ENCODE results near the gene PCED1A. TPM values are rescaled to one million over a fixed set of nuclear protein-coding genes. Genes with fewer than 3 reads are reported as not detected.

The PCED1A gene
- total and polyA plus RNA-seq, 8 donors = 10.3 to 166 (median 44.5) TPM

DNA sequence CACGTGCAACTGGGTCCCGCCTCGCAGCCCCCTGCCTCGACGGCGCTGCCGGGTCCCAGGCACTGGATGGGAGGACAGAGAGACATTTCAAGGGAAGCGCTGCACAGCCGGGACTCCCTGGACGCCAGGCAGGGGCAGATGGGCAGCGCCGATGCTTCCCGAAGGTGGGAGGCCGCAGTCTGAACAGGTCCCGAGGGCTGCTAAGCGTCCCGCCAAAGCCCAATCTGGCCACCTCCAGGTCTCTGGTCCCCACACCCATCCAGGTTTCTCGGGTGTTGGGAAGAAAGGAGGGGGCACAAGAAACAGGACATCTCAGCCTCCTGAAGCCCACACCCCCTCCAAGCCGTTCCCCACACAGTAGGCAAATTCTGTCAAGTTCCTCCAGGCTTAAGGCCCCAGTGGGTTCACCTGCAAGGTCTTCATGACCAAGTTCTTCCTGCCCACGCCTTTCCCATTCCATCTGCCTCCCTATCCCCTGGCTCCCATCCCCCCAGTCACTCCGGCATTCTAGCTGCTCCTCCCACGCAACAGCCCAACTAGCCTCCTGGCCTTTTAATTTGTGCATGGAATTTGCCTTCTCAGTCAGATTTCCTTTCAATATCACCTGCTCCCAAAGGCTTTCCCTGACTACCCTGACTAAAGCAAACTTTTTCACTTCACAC lies 34.6 kb downstream of the PCED1A start:
- intact Hi-C loops (cut with DNase I; ENCODE audit: low total_unique reads) = no loop called here

DNA sequence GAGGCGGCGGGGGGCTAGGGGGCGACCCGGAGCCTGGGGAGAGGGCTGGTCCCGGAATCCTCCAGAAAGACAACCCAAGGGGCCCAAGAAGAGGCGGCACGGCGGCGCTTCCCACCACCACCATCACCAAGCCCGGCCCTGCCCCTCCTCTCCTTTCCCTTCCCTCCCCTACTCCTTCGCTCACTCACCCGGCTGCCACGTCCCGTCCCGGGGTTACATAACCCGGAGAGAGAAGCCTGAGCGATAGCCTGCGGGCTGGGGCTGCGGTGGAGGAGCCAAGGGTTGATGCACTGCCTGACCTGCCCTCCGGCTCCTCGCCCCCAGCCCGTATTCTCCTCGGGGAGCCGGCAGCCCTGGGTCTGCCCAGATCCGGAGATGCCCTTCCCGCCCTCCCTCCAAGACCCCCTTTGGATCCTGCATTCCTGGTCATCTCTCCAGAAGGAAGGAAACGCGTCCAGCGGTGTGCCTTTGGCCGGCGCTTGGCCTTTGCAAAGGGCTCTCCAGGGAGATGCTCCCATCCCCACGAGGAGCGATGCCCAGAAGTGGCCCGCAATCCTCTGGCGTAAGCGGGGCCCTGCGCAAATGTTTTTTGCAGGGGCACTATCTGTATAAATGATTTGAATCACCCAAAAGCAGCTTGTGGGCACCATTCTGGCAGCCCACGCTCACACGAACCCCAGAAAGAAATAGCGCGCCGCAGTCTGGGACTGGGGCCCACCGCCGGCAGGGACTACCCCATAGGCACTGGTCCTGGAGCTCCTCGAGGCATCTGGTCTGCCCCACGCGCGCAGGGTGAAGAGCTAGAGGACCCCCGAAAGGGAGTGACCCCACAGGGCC lies 35.4 kb downstream of the PCED1A start:
- TF ChIP-seq POLR2AphosphoS5 (IDR thresholded peaks at IDR 0.05) (no peak), EP300 (IDR thresholded peaks at IDR 0.05) (no peak), POLR2A (IDR thresholded peaks at IDR 0.05) (no peak)
- TF ChIP-seq, protein P1, sequence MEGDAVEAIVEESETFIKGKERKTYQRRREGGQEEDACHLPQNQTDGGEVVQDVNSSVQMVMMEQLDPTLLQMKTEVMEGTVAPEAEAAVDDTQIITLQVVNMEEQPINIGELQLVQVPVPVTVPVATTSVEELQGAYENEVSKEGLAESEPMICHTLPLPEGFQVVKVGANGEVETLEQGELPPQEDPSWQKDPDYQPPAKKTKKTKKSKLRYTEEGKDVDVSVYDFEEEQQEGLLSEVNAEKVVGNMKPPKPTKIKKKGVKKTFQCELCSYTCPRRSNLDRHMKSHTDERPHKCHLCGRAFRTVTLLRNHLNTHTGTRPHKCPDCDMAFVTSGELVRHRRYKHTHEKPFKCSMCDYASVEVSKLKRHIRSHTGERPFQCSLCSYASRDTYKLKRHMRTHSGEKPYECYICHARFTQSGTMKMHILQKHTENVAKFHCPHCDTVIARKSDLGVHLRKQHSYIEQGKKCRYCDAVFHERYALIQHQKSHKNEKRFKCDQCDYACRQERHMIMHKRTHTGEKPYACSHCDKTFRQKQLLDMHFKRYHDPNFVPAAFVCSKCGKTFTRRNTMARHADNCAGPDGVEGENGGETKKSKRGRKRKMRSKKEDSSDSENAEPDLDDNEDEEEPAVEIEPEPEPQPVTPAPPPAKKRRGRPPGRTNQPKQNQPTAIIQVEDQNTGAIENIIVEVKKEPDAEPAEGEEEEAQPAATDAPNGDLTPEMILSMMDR (IDR thresholded peaks at IDR 0.05) = no peak
- H3K4me3 ChIP-seq = no peak overlapping the region
- intact Hi-C loops (cut with DNase I; ENCODE audit: low total_unique reads) = no loop called here
- H3K36me3 ChIP-seq = no peaks in the 10 kb centered on the region
- DNase-seq = no peak
- peaks cover 4 to 28% (median 20%) of the 10 kb centered on the region in 4 donors for H3K4me1 ChIP-seq
- H3K27ac ChIP-seq = no peak overlapping the region
- 7 to 15% (median 12%) methylated on average over 30 to 49 of the region's 49 CpGs for WGBS, 5 donors
- peaks cover 16 to 94% (median 61%) of the 10 kb centered on the region in 3 donors for H3K27me3 ChIP-seq
- no peaks in the 10 kb centered on the region for H3K9me3 ChIP-seq

More for the DNA sequence above, 34.6 kb downstream of the PCED1A start:
- WGBS, 5 donors = 18 to 27% (median 23%) methylated on average over 11 to 22 of the region's 22 CpGs
- H3K36me3 ChIP-seq = no peaks in the 10 kb centered on the region
- DNase-seq = no peak
- peaks cover 16 to 94% (median 53%) of the 10 kb centered on the region in 3 donors for H3K27me3 ChIP-seq
- no peak overlapping the region for H3K27ac ChIP-seq
- H3K4me3 ChIP-seq = no peak overlapping the region
- H3K9me3 ChIP-seq = no peaks in the 10 kb centered on the region
- TF ChIP-seq, protein P1 (IDR thresholded peaks at IDR 0.05) = no peak
- TF ChIP-seq POLR2AphosphoS5 (IDR thresholded peaks at IDR 0.05) (no peak), EP300 (IDR thresholded peaks at IDR 0.05) (no peak), POLR2A (IDR thresholded peaks at IDR 0.05) (no peak)
- peaks cover 0 to 20% (median 13%) of the 10 kb centered on the region in 4 donors for H3K4me1 ChIP-seq

DNA sequence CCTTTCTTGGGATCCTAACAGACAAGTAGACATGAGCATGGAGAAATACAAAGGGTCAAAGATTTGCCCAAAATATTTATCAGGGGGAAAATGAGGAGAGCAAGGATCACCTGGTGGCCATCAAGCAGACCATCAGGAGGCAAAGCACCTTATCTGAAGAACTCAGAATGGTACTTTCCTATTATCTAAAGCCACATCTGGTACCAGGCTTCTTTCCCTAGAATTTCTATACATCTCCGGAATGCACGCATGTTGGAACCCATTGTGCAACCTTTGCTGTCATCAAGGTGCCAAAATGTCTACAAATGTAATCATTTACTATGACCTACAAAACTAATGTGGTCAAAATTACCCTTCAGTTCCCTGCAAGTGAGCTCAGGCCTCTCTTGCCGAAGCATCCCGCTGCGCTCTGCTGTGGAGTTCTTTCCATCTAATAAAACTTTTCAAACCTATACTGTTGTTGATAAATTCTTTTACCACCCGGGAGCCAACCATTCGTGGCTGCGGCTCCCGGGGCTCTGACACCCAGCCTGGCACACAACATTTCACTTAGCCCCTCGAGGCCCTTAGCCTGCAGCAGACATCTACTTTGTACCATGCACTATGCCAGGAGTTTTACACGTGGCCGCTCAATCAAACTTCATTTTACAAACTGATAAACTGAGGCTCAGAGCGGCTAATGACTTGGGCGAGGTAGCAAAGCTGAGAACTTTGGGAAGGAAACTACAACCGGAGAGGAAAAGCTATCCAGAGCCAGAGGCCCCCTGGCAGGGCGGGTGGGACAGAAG lies 36.2 kb downstream of the PCED1A start:
- H3K27ac ChIP-seq = no peak overlapping the region
- no peaks in the 10 kb centered on the region for H3K9me3 ChIP-seq
- H3K4me3 ChIP-seq = no peak overlapping the region
- intact Hi-C loops (cut with DNase I; ENCODE audit: low total_unique reads) = no loop called here
- DNase-seq = no peak
- TF ChIP-seq POLR2A (IDR thresholded peaks at IDR 0.05) = no peak
- TF ChIP-seq POLR2AphosphoS5 (IDR thresholded peaks at IDR 0.05) = no peak
- TF ChIP-seq, protein P1 (IDR thresholded peaks at IDR 0.05) = no peak
- no peak for TF ChIP-seq EP300 (IDR thresholded peaks at IDR 0.05)
- H3K36me3 ChIP-seq = no peaks in the 10 kb centered on the region
- WGBS, 5 donors = 47 to 60% (median 54%) methylated on average over 16 of the region's 16 CpGs
- peaks cover 16 to 97% (median 69%) of the 10 kb centered on the region in 3 donors for H3K27me3 ChIP-seq
- peaks cover 5 to 36% (median 28%) of the 10 kb centered on the region in 4 donors for H3K4me1 ChIP-seq

DNA sequence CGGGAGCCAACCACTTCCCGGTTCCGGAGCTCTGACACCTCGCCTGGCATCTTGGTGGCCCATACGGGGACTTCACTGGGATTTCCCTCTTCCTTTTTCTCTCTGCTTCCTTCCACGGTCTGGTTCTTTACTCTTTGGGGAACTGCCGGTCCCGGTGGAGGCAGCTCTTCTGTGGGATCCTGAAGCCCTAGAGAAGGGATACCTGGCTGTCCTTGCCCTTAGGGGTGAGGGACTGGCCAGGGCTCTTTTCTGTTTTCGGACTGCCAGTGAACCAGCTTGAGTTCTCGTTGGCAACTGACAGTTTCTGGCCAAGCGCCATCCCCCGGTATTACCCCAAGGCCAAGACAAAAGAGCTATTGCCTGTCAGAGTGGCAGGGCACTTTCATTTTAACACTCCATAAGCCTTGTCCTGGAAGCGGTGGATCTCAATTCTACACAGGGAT lies 39.1 kb downstream of the PCED1A start:
- H3K27me3 ChIP-seq = peaks cover 14 to 100% (median 73%) of the 10 kb centered on the region in 3 donors
- WGBS, 5 donors = 8 to 14% (median 9%) methylated on average over 13 of the region's 13 CpGs
- H3K36me3 ChIP-seq = no peaks in the 10 kb centered on the region
- H3K4me3 ChIP-seq = peak overlapping the region in 1 of 4 donors; percentile 53
- DNase-seq = no peak
- H3K27ac ChIP-seq = no peak overlapping the region
- H3K4me1 ChIP-seq = peaks cover 5 to 38% (median 31%) of the 10 kb centered on the region in 4 donors
- H3K9me3 ChIP-seq = no peaks in the 10 kb centered on the region
- TF ChIP-seq, protein P1 (IDR thresholded peaks at IDR 0.05) = no peak
- TF ChIP-seq POLR2AphosphoS5 (IDR thresholded peaks at IDR 0.05) (no peak), POLR2A (IDR thresholded peaks at IDR 0.05) (no peak), EP300 (IDR thresholded peaks at IDR 0.05) (no peak)
- intact Hi-C loops (cut with DNase I; ENCODE audit: low total_unique reads) = no loop called here

Data from stomach (tissue), 9 donors.